Heart left ventricle (tissue), 13 donors: ENCODE data around the gene DCAF8.

Experiments
- CTCF ChIP-seq, 12 donors: fragments of 200-600 bp; sonication (generic) in 4 of 12; IDR thresholded peaks; one replicate each; pipeline versions ENCODE4 v1.5.0 to v1.8.0; 2018 to 2022; ENCODE audit warnings: antibody characterized with exemption in 12 of 12, mild to moderate bottlenecking in 5 of 12
- POLR2A ChIP-seq, 2 donors: fragments of 450-650 bp; IDR thresholded peaks; one replicate each; pipeline ENCODE4 v1.6.1; 2017; ENCODE audit warnings: antibody characterized with exemption in 2 of 2, mild to moderate bottlenecking in 2 of 2, moderate library complexity in 2 of 2
- donor health status: ischemic (EF 13 %, LVEDD 7.1; RV severe dilation, severe dysfunction).
- donor health status: DM: no; HTN: yes; CAD: no.
- donor health status: DM: no; HTN: no; CAD: no.
- donor health status: ischemic (EF 25% LVEDD 6.9; RV normal size, moderate dysfunction).
- donor health status: ischemic (EF 25% LVEDD 5.7; RV mildly dilated, moderate dysfunction).
- donor health status: ischemic (EF 35%, LVEDD 5.7; RV mildly dilated, moderate dysfunction).
- donor health status: nonischemic (EF 11% LVEDD 7.7; RV severe dilation, severe dysfunction).
- donor health status: DM: yes; HTN: yes; CAD: no.
- donor health status: PGD.
- donor health status: ischemic (EF 29% LVEDD 5.4; RV normal size, mild dysfunction).
- donor health status: nonischemic (EF 23%, LVEDD 6.1; RV moderate dilation, normal function).

- TF ChIP-seq CTCF (IDR thresholded peaks at IDR 0.05) (no peak), POLR2A (IDR thresholded peaks at IDR 0.05) (no peak)
These were observed 37.7 kb downstream of the DCAF8 start for GRCh38 chr1:160224606-160225005.
